GM08714 (cell line): ENCODE results near the gene AKR7A2.
"Not testable (repeated sequence)": the region's sequence is repeated elsewhere in the genome, so short reads cannot be mapped to it uniquely, and the experiment has no call there.

Experiments used
- H3K4me3 ChIP-seq: fragments of 200-500 bp; sonication (Bioruptor generic); 2 replicates; pipeline ENCODE4 v1.5.1; 2014; ENCODE audit warnings: mild to moderate bottlenecking, low read length, inconsistent platforms
- ZNF274 ChIP-seq: IDR thresholded peaks from 2 replicates; pipeline ENCODE4 v1.6.1; 2012; ENCODE audit warnings: mild to moderate bottlenecking, low read depth, low read length

Gene AKR7A2

GRCh38 chr1:19274636-19275035 is 37.3 kb downstream of the AKR7A2 start:
- H3K4me3 ChIP-seq, result no peak overlapping the region
- no peak for TF ChIP-seq ZNF274

- H3K4me3 ChIP-seq, result not testable (repeated sequence)
These were observed 38.0 kb downstream of the AKR7A2 start for GRCh38 chr1:19273844-19274531.

GRCh38 chr1:19273106-19273843 is 38.7 kb downstream of the AKR7A2 start:
- no peak overlapping the region for H3K4me3 ChIP-seq
- no peak for TF ChIP-seq ZNF274

GRCh38 chr1:19272064-19272463 is 39.9 kb downstream of the AKR7A2 start:
- TF ChIP-seq ZNF274, result no peak
- no peak overlapping the region for H3K4me3 ChIP-seq

GRCh38 chr1:19270343-19270730 is 41.6 kb downstream of the AKR7A2 start:
- H3K4me3 ChIP-seq, result not testable (repeated sequence)

GRCh38 chr1:19269427-19270342 is 42.3 kb downstream of the AKR7A2 start:
- not testable (repeated sequence) for H3K4me3 ChIP-seq

- no peak for TF ChIP-seq ZNF274
- no peak overlapping the region for H3K4me3 ChIP-seq
These were observed 43.5 kb downstream of the AKR7A2 start for GRCh38 chr1:19268445-19268844.

- H3K4me3 ChIP-seq, result no peak overlapping the region
- TF ChIP-seq ZNF274, result no peak
These were observed 49.2 kb downstream of the AKR7A2 start for GRCh38 chr1:19262744-19263143.

- H3K4me3 ChIP-seq, result no peak overlapping the region
- no peak for TF ChIP-seq ZNF274
These were observed 49.9 kb downstream of the AKR7A2 start for GRCh38 chr1:19262047-19262446.

- H3K4me3 ChIP-seq, result no peak overlapping the region
- TF ChIP-seq ZNF274, result no peak
These were observed 51.5 kb downstream of the AKR7A2 start for GRCh38 chr1:19260211-19261138.

- no peak for TF ChIP-seq ZNF274
- no peak overlapping the region for H3K4me3 ChIP-seq
These were observed 53.6 kb downstream of the AKR7A2 start for GRCh38 chr1:19258353-19258752.

- no peak overlapping the region for H3K4me3 ChIP-seq
- TF ChIP-seq ZNF274, result no peak
These were observed 54.6 kb downstream of the AKR7A2 start for GRCh38 chr1:19257178-19257914.

- not testable (repeated sequence) for H3K4me3 ChIP-seq
These were observed 55.6 kb downstream of the AKR7A2 start for GRCh38 chr1:19256301-19256700.
